Activated naive CD4-positive, alpha-beta T cell treated with anti-CD3 and anti-CD28 coated beads, Interleukin-2, amount 50 U/mL, for 16 hours (primary cell): Measurements from ENCODE around the gene SUGCT.

Experiments used
- DNase-seq: peaks from one replicate; pipeline ENCODE4 v3.0.0-alpha.2; 2020

SUGCT gene

GRCh38 chr7:40541336-40541735, 406.5 kb downstream of the SUGCT start:
- no peak for DNase-seq

DNA sequence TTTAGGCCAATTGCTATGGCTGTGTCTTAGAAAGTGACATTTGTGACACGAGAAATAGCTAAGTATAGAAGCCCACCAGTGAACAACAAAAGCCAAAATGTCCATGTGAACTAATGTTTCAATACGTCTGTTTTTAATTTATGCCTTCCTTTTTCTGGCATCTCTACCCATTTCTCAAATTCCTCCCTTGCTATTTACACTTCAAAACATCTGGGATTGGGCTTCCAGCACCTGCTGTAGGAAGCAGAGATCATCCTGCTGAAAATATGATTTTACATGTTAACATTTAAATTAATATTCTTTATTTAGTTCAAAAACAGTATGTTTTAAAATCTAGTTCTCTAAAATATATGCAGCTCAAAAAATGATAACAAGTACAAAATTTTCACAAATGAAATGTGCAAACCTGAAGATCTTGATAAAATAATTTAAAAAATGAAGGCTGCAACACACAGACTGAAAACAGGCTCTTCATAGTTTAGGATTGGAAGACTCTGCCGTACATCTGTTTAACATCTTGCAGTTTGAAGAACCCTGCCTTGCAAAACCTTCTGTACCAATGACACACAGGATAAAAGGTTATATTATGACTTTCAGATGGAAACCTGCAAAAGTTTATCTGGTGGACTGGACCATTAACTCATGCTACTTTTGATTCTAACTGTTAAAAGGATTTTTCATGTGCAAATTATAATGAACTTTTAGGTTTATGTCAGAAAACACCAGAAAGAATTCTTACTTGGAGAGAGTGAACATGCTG, 408.4 kb downstream of the SUGCT start:
- DNase-seq, result no peak

- no peak for DNase-seq
These were observed 409.5 kb downstream of the SUGCT start for GRCh38 chr7:40544221-40544723.

DNA sequence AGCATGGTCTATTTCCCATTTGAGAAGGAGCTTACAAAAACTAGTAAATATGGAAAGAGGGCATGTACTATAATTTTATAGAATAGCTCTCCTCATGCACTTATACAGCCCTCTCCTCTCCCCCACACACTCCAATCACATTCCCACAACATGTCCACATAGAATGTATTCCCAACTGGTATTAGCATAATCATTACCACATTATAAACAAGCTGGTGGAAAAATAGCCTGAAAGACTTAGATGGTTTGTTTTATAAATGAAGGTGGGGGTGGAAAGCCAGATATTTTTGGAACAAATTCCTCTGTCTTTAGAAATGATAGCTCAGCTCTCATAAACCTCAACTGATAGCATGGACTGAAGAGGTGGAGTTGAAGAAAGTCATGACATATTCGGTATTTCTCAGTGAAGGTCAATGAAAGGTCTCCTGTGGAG, 410.1 kb downstream of the SUGCT start:
- DNase-seq, result no peak

- DNase-seq, result no peak
These were observed 410.9 kb downstream of the SUGCT start for GRCh38 chr7:40545739-40546138.

DNA sequence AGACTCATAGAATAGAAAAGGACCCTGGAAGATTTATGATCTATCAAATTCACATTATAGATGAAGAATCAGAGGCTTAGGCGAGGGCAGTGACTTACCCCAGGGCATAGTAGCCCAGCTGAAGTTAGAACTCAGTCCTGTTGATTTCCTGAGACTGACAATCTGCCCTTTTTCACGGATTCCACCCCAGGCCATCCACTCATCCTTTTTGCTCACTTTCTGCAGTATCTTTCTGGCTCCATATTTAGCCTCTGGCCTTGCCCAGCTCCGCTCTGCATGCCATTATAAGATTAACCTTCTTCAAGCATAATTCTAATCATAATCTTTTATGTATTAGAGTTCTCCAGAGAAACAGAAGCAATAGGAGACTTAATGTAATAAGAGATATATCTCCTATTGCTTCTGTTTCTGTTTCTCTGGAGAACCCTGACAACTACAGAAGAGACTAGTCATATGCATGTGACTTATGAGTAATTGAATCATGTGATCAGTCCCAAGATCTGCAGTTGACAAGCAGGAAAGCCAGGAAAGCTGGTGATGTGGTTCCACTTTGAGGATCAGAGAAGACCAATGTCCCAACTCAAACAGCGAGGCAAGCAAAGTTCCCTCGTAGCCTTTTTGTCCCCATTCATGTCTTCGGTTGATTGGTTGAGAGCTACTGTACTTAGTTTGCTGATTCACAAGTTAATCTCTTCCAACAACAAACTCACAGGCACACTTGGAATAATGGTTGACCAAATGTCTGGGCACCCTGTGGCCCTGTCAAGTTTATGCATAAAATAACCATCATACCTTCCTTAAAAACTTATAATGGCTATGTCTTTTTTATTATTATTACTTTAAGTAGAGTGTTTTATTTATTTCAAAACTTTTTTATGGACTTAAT, 412.1 kb downstream of the SUGCT start:
- no peak for DNase-seq

GRCh38 chr7:40549372-40550039, 414.7 kb downstream of the SUGCT start:
- no peak for DNase-seq

DNA sequence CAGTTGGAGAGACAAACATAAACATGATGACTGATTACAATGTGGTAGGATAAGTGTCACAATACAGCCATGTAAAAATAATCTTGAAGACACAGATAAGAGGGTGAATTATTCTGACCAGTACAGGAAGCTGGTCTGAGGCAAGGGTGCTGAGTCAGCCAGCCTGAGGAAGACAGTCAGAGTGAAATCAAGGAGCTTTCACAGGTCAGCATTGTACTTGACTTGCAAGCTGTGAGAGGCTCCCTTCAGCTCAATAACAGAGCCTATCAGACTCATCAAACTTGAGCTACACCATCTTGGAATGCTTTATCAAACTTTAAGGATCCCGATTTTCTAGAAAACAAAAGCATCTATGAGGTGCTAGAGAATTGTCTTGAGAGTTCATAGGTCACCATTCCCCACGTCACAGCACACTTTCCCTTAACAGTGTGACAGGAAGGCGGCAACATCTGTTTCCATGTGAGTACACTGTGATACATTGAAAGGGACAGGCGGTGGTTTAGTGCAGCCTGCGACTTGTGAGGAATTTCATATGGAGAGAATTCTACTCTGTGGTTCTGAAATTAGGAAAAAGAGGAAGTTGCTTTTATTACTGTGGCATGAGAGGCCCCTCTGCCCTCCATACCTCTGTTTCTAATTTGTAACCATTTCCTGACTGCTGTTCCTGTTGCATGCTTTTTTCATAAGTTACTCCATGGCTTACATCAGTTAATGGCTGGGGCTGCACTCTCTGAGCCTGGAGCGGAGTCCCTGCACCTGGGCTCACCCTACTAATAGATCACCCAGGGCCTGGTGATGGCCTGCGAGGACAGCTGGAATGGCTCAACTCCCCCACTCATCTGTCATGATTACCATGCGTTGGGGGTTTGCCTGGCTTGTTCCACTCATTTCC, 417.1 kb downstream of the SUGCT start:
- DNase-seq, result no peak

- DNase-seq, result no peak
These were observed 425.9 kb downstream of the SUGCT start for GRCh38 chr7:40560672-40561071.

DNA sequence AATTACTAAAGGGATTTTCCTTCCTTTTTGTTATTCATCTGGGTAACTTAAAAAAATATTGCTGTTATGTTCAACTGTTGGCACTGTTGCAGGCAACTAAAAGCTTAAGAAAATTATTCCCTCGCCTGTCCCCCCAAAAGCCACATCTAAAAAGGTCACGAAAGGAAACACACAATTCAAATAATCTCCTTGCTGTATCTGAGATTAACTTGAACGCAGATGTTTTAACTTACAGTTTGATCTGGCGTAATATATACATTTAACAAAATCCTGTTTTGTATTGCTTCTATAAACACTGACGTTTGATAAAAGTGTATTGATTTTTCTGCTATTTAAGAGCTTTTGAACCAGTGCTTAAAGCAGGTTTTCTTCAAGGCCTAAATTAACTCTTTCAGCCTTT, 432.1 kb downstream of the SUGCT start:
- DNase-seq, result no peak

DNA sequence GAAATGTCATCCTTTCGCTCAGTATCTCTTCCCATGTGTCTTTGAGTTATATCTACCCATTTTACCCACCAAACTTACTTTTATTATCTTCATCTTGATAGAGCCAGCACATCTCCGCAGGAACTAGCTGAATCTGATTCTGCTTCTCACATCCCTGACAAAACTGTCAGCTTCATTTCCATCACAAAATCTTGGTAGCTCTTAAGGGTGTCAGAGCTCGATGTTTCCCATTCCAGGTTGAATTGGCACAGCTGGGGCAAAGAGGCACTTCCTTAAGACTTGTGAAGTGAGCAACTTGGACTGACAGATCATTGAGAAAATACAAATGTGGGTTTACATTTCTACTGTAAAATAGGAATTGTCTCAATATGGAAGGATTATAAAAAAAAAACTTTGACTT, 434.5 kb downstream of the SUGCT start:
- DNase-seq, result no peak

GRCh38 chr7:40570223-40570622, 435.4 kb downstream of the SUGCT start:
- DNase-seq, result no peak

GRCh38 chr7:40571796-40572195, 437.0 kb downstream of the SUGCT start:
- DNase-seq, result no peak

GRCh38 chr7:40572810-40573465, 438.1 kb downstream of the SUGCT start:
- no peak for DNase-seq

- no peak for DNase-seq
These were observed 444.6 kb downstream of the SUGCT start for GRCh38 chr7:40579401-40579800.

GRCh38 chr7:40580776-40581175, 446.0 kb downstream of the SUGCT start:
- DNase-seq, result no peak

DNA sequence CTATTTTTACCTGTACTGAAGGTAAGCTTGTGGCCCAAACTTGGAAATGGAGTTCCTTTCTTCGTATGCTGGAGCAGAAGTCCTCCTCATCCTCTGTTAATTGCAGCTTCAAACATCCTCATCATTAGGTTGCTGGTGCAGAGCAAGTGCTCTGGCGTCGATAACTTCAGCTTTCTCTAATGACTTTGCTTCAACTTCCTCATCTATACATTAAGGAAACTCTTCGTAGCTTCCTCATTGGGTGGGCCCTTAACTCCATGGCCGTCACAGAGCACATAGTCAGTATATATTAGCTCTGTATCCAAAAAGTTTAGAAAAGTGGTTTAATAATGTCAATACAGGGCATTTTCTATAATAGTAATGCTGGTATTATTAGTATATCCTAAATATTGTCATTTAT, 447.7 kb downstream of the SUGCT start:
- no peak for DNase-seq

DNA sequence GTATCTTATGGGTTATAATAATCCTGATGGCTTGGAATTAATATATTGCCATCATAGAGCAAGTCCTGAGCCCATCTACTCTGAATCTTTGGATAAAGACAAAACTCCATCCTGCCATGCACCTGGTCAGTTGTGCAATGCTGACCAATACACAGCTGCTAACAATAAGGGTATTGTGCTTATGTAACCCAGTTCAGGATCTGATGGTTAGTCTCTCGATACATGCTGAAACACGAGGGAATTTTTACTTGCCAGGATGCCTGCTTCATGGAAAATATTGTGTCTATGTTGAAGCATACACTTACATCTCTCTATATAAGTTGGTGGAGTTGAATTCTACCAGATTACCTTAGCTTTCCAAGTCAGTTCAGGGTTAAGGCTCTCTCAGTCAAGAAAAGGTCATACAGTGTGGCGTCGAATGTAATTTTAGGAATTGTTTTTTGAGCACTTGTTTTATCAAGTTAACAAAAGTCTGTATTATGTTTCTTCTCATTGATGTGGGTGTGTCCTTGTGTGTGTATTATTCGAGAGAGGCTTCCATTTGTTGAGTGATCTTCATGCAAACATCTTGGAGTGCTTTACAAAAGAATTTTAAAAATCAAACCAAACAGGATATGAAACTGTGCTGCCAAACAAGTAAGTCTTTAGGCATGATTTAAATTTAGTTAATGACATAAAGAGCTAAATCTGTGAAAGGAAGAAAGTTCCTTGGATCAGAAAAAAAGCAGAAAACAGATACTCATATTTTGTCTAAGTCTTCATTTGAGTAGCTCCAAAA, 449.1 kb downstream of the SUGCT start:
- DNase-seq, result no peak

- DNase-seq, result no peak
These were observed 450.0 kb downstream of the SUGCT start for GRCh38 chr7:40584667-40585433.

GRCh38 chr7:40586197-40586596, 451.4 kb downstream of the SUGCT start:
- no peak for DNase-seq
